ENCODE data around the gene ZIC2.

ZIC2 gene

DNA sequence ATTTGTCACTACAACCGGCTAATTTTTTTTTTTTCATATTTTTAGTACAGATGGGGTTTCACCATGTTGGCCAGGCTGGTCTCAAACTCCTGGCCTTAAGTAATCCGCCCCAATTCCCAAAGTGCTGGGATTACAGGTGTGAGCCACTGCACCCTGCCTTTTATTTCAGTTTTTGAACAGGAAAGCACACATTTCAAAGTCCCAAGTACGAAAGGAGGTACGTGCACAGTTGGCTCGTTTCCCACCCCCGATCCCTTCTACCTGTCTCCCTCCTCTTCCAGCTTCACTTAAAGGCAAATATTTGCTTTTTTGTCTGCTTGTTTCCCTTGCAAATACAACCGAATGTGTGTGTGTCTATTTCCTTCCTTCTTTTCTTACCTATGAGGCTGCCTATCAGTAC is 40.5 kb upstream of the ZIC2 start (continued):
- TF ChIP-seq, protein P1, sequence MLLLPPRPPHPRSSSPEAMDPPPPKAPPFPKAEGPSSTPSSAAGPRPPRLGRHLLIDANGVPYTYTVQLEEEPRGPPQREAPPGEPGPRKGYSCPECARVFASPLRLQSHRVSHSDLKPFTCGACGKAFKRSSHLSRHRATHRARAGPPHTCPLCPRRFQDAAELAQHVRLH (tag by site-specific recombination; IDR thresholded peaks at IDR 0.05), result no peak
- no peak for TF ChIP-seq ZNF670 (tag by site-specific recombination; IDR thresholded peaks at IDR 0.05; ENCODE audit: low read depth)
- TF ChIP-seq ZNF623 (tag by site-specific recombination; IDR thresholded peaks at IDR 0.05), result no peak
- TF ChIP-seq ZBTB20 (tag by site-specific recombination; IDR thresholded peaks at IDR 0.05), result no peak

DNA sequence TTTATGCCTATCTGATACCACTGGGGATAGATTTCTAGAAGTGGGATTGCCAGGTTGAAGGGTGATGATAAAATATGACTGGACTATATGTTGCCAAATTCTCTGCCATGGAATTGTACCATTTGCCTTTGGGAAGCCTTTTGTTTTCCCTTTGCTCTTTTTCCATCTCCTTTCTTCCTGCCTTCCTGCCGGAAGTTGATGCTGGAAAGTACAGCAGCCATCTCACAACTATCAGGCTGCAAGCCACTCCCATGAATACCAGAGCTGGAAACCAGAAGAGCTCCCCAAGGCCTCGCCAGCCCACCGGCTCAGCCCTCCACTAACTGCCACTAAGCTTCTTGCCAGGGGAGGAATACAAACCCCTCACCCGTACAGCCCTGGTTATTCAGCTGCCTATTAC is 39.7 kb upstream of the ZIC2 start:
- TF ChIP-seq ZNF112 (tag by site-specific recombination; IDR thresholded peaks at IDR 0.05), result no peak
- TF ChIP-seq, protein P2, sequence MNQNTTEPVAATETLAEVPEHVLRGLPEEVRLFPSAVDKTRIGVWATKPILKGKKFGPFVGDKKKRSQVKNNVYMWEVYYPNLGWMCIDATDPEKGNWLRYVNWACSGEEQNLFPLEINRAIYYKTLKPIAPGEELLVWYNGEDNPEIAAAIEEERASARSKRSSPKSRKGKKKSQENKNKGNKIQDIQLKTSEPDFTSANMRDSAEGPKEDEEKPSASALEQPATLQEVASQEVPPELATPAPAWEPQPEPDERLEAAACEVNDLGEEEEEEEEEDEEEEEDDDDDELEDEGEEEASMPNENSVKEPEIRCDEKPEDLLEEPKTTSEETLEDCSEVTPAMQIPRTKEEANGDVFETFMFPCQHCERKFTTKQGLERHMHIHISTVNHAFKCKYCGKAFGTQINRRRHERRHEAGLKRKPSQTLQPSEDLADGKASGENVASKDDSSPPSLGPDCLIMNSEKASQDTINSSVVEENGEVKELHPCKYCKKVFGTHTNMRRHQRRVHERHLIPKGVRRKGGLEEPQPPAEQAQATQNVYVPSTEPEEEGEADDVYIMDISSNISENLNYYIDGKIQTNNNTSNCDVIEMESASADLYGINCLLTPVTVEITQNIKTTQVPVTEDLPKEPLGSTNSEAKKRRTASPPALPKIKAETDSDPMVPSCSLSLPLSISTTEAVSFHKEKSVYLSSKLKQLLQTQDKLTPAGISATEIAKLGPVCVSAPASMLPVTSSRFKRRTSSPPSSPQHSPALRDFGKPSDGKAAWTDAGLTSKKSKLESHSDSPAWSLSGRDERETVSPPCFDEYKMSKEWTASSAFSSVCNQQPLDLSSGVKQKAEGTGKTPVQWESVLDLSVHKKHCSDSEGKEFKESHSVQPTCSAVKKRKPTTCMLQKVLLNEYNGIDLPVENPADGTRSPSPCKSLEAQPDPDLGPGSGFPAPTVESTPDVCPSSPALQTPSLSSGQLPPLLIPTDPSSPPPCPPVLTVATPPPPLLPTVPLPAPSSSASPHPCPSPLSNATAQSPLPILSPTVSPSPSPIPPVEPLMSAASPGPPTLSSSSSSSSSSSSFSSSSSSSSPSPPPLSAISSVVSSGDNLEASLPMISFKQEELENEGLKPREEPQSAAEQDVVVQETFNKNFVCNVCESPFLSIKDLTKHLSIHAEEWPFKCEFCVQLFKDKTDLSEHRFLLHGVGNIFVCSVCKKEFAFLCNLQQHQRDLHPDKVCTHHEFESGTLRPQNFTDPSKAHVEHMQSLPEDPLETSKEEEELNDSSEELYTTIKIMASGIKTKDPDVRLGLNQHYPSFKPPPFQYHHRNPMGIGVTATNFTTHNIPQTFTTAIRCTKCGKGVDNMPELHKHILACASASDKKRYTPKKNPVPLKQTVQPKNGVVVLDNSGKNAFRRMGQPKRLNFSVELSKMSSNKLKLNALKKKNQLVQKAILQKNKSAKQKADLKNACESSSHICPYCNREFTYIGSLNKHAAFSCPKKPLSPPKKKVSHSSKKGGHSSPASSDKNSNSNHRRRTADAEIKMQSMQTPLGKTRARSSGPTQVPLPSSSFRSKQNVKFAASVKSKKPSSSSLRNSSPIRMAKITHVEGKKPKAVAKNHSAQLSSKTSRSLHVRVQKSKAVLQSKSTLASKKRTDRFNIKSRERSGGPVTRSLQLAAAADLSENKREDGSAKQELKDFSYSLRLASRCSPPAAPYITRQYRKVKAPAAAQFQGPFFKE (tag by site-specific recombination; IDR thresholded peaks at IDR 0.05; ENCODE audit: borderline replicate concordance), result no peak
- no peak for TF ChIP-seq ZNF843 (tag by site-specific recombination; IDR thresholded peaks at IDR 0.05)
- TF ChIP-seq, protein P3, sequence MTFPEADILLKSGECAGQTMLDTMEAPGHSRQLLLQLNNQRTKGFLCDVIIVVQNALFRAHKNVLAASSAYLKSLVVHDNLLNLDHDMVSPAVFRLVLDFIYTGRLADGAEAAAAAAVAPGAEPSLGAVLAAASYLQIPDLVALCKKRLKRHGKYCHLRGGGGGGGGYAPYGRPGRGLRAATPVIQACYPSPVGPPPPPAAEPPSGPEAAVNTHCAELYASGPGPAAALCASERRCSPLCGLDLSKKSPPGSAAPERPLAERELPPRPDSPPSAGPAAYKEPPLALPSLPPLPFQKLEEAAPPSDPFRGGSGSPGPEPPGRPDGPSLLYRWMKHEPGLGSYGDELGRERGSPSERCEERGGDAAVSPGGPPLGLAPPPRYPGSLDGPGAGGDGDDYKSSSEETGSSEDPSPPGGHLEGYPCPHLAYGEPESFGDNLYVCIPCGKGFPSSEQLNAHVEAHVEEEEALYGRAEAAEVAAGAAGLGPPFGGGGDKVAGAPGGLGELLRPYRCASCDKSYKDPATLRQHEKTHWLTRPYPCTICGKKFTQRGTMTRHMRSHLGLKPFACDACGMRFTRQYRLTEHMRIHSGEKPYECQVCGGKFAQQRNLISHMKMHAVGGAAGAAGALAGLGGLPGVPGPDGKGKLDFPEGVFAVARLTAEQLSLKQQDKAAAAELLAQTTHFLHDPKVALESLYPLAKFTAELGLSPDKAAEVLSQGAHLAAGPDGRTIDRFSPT (tag by site-specific recombination; IDR thresholded peaks at IDR 0.05), result no peak
- TF ChIP-seq ZNF792 (tag by site-specific recombination; IDR thresholded peaks at IDR 0.05), result no peak
- TF ChIP-seq ZNF544 (tag by site-specific recombination; IDR thresholded peaks at IDR 0.05), result no peak
- Histone ChIP-seq H3K9me3 (ENCODE audit: control insufficient read depth, insufficient read depth, low read depth, low read length) (no peaks in the 10 kb centered on the region), H3K4me3 (ENCODE audit: low read depth, low read length) (no peak overlapping the region), H3K36me3 (ENCODE audit: control insufficient read depth in 2 of 2, insufficient read depth in 1 of 2, low read length in 2 of 2) (no peaks in the 10 kb centered on the region), H3K4me1 (ENCODE audit: control insufficient read depth, insufficient read depth, low read length) (no peaks in the 10 kb centered on the region), H3K27ac (ENCODE audit: extremely low read depth, low read depth, low read length) (no peak overlapping the region)
- ChIA-PET CTCF (interaction anchor here (0.6 kb wide), 1 partner anchor 292 kb away, joined by 4 read pairs; no protein-coding TSS in a partner anchor), POLR2A (interaction anchor here (0.7 kb wide), 2 partner anchors 13 to 28 kb away, joined by 4 to 6 read pairs; no protein-coding TSS in a partner anchor)

DNA sequence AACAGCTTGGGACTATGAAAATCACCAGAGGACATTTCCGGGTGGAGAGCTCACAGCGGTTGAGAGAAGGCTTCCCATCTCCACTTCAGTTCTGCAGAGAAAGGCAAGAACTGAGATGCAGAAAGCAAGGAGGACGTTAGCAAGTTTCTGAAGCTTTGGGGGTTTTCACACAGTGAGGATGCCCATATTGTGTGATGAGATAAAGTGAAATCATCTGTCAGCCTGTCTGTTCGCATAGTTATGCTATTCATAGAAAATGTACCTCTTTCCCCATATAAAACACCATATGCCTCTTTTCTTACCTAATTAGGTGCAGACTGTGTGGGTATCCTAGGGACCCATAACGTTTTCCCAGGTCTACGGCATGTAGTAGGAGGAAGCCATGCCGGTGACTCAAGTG is 37.5 kb upstream of the ZIC2 start:
- ChIA-PET CTCF (no interaction called here), POLR2A (no interaction called here)
- Histone ChIP-seq H3K36me3 (ENCODE audit: control insufficient read depth in 2 of 2, insufficient read depth in 1 of 2, low read length in 2 of 2) (no peaks in the 10 kb centered on the region), H3K4me1 (ENCODE audit: control insufficient read depth, insufficient read depth, low read length) (no peaks in the 10 kb centered on the region), H3K9me3 (ENCODE audit: control insufficient read depth, insufficient read depth, low read depth, low read length) (no peaks in the 10 kb centered on the region), H3K27ac (ENCODE audit: extremely low read depth, low read depth, low read length) (no peak overlapping the region), H3K4me3 (ENCODE audit: low read depth, low read length) (no peak overlapping the region)
- TF ChIP-seq ZNF335 (tag by site-specific recombination; conservative IDR thresholded peaks at IDR 0.05), result no peak

DNA sequence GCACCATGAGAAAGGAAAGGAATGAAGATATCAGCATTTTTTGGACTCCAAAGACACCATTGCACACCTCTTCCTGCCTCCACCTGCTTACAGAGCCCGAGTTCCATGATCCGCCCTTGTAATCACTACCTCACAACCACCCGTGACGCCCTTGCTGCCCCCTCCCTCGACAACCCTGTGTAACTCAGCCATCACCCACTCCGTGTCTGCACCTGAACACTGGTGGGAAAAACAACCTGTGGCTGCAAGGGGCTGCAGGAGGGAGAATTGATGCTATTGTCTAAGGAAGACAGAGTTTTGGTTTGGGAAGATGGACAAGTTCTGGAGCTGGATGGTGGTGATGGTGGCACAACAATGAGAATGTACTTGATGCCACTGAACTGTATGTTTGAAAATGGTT is 37.0 kb upstream of the ZIC2 start:
- ChIA-PET POLR2A (no interaction called here), CTCF (no interaction called here)
- Histone ChIP-seq H3K4me3 (ENCODE audit: low read depth, low read length) (no peak overlapping the region), H3K9me3 (ENCODE audit: control insufficient read depth, insufficient read depth, low read depth, low read length) (no peaks in the 10 kb centered on the region), H3K4me1 (ENCODE audit: control insufficient read depth, insufficient read depth, low read length) (peaks cover 4% of the 10 kb centered on the region; the same call in 1 of the 2 replicates), H3K36me3 (ENCODE audit: control insufficient read depth in 2 of 2, insufficient read depth in 1 of 2, low read length in 2 of 2) (no peaks in the 10 kb centered on the region), H3K27ac (ENCODE audit: extremely low read depth, low read depth, low read length) (no peak overlapping the region)
- TF ChIP-seq ZNF335 (tag by site-specific recombination; conservative IDR thresholded peaks at IDR 0.05) (no peak), ZNF843 (tag by site-specific recombination; IDR thresholded peaks at IDR 0.05) (no peak), GLIS1 (tag by site-specific recombination; IDR thresholded peaks at IDR 0.05) (no peak), ZNF132 (tag by site-specific recombination; IDR thresholded peaks at IDR 0.05; ENCODE audit: borderline replicate concordance) (no peak), ZNF677 (tag by site-specific recombination; IDR thresholded peaks at IDR 0.05) (no peak), PRDM1 (tag by site-specific recombination; IDR thresholded peaks at IDR 0.05) (no peak)
- TF ChIP-seq, protein P4, sequence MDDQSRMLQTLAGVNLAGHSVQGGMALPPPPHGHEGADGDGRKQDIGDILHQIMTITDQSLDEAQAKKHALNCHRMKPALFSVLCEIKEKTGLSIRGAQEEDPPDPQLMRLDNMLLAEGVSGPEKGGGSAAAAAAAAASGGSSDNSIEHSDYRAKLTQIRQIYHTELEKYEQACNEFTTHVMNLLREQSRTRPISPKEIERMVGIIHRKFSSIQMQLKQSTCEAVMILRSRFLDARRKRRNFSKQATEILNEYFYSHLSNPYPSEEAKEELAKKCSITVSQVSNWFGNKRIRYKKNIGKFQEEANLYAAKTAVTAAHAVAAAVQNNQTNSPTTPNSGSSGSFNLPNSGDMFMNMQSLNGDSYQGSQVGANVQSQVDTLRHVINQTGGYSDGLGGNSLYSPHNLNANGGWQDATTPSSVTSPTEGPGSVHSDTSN (CRISPR knock-in tag; IDR thresholded peaks at IDR 0.05), result no peak
- TF ChIP-seq, protein P5, sequence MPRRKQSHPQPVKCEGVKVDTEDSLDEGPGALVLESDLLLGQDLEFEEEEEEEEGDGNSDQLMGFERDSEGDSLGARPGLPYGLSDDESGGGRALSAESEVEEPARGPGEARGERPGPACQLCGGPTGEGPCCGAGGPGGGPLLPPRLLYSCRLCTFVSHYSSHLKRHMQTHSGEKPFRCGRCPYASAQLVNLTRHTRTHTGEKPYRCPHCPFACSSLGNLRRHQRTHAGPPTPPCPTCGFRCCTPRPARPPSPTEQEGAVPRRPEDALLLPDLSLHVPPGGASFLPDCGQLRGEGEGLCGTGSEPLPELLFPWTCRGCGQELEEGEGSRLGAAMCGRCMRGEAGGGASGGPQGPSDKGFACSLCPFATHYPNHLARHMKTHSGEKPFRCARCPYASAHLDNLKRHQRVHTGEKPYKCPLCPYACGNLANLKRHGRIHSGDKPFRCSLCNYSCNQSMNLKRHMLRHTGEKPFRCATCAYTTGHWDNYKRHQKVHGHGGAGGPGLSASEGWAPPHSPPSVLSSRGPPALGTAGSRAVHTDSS (tag by site-specific recombination; IDR thresholded peaks at IDR 0.05), result no peak
